OCI-LY7 (cell line): ENCODE measurements around the gene ASPDH. TPM values are rescaled to one million over a fixed set of nuclear protein-coding genes. Genes with fewer than 3 reads are reported as not detected.

ENCODE experiments used
- BruUV-seq: library from RNA; stranded (reverse); fragments of 400-500 nt; replicated peaks from 2 replicates; lab custom pipeline; 2021; lab: Mats Ljungman, UMichigan
- CTCF ChIA-PET: fragments of 300-600 bp; sonication (Branson Sonifier 250); formaldehyde crosslinking; loops from one replicate; lab custom pipeline; 2022; ENCODE audit warnings: antibody characterized with exemption; ENCODE audit not compliant: unreplicated experiment; lab: Charles Lee
- POLR2A ChIA-PET: fragments of 300-600 bp; sonication (Branson Sonifier 250); formaldehyde crosslinking; loops from one replicate; lab custom pipeline; 2022; ENCODE audit warnings: antibody characterized with exemption; lab: Charles Lee
- DNase-seq: peaks from one replicate; pipeline ENCODE4 v3.0.0-alpha.2; 2015; ENCODE audit warnings: low spot score
- H2AFZ ChIP-seq: fragments of 200-600 bp; sonication (generic), shearing (Covaris generic); 2 replicates; pipeline ENCODE4 v1.6.1; 2014; ENCODE audit warnings: mild to moderate bottlenecking, antibody characterized with exemption, low read length, moderate library complexity
- H3K27ac ChIP-seq: fragments of 200-600 bp; sonication (generic); 2 replicates; pipeline ENCODE4 v1.5.1; 2014; ENCODE audit warnings: mixed run types, low read depth, mild to moderate bottlenecking, moderate library complexity, low read length, inconsistent platforms; ENCODE audit not compliant: poor library complexity, severe bottlenecking
- H3K36me3 ChIP-seq: fragments of 200-600 bp; sonication (generic); 2 replicates; pipeline ENCODE4 v1.6.1; 2014; ENCODE audit warnings: mild to moderate bottlenecking, antibody characterized with exemption, low read length, moderate library complexity, mixed read lengths; ENCODE audit not compliant: insufficient read depth
- H3K4me1 ChIP-seq: fragments of 200-600 bp; sonication (generic); 2 replicates; pipeline ENCODE4 v1.5.1; 2014; ENCODE audit warnings: mild to moderate bottlenecking, low read length; ENCODE audit not compliant: insufficient read depth, poor library complexity, severe bottlenecking
- H3K4me2 ChIP-seq: fragments of 200-600 bp; sonication (generic); 2 replicates; pipeline ENCODE4 v1.6.1; 2014; ENCODE audit warnings: mild to moderate bottlenecking, low read length
- H3K4me3 ChIP-seq: fragments of 200-600 bp; sonication (generic); 2 replicates; pipeline ENCODE4 v1.5.1; 2014; ENCODE audit warnings: mild to moderate bottlenecking, low read depth, low read length; ENCODE audit not compliant: poor library complexity, severe bottlenecking
- H3K79me2 ChIP-seq: fragments of 200-600 bp; sonication (generic); 2 replicates; pipeline ENCODE4 v1.6.1; 2016; ENCODE audit warnings: low read depth, mild to moderate bottlenecking, low read length, moderate library complexity, mixed read lengths; ENCODE audit not compliant: insufficient read depth
- H3K9me2 ChIP-seq: fragments of 200-600 bp; sonication (generic); 2 replicates; pipeline ENCODE4 v1.6.1; 2016; ENCODE audit warnings: mild to moderate bottlenecking, low read length, mixed read lengths; ENCODE audit not compliant: insufficient read depth
- H3K9me3 ChIP-seq: fragments of 200-600 bp; sonication (generic); 2 replicates; pipeline ENCODE4 v1.6.1; 2014; ENCODE audit warnings: mild to moderate bottlenecking, mixed run types, low read length, mixed read lengths
- H4K20me1 ChIP-seq: fragments of 200-600 bp; sonication (generic); 2 replicates; pipeline ENCODE4 v1.6.1; 2014; ENCODE audit warnings: mild to moderate bottlenecking, antibody characterized with exemption, low read length, moderate library complexity, mixed read lengths; ENCODE audit not compliant: insufficient read depth
- CTCF ChIP-seq: fragments of 200-600 bp; sonication (generic); conservative IDR thresholded peaks from 2 replicates; pipeline ENCODE4 v1.5.1; 2014; ENCODE audit warnings: mild to moderate bottlenecking, antibody characterized with exemption, low read length, moderate library complexity, mixed read lengths
- EZH2phosphoT487 ChIP-seq: fragments of 200-600 bp; sonication (generic); IDR thresholded peaks from 2 replicates; pipeline ENCODE4 v1.6.1; 2018; ENCODE audit warnings: low read depth, borderline replicate concordance, mild to moderate bottlenecking, mixed run types, antibody characterized with exemption, low read length, moderate library complexity, mixed read lengths
- intact Hi-C: fragments of 100-400 bp; cut with micrococcal nuclease; formaldehyde crosslinking; loops from one replicate; pipeline ENCODE4 v1.10.0; 2022; ENCODE audit not compliant: unreplicated experiment
- total RNA-seq, 2 experiments: library from RNA; depleted of rRNA in 1 of 2; stranded (reverse); fragments of >200 nt in 1 of 2; shearing (Covaris generic) in 1 of 2; gene quantifications; 2 replicates each; pipeline ENCODE4 v1.2.3, GENCODE V29; 2014 to 2022

The ASPDH gene
- total RNA-seq, 2 experiments from 2014 or later: not detected

GRCh38 chr19:50505856-50506611 is 7.7 kb downstream of the ASPDH start:
- DNase-seq: no peak
- BruUV-seq: no TSS peak

GRCh38 chr19:50501568-50502475 is 11.9 kb downstream of the ASPDH start:
- BruUV-seq: no TSS peak
- Histone ChIP-seq H3K36me3 (no peaks in the 10 kb centered on the region), H3K79me2 (no peaks in the 10 kb centered on the region), H3K4me1 (peaks cover 11% of the 10 kb centered on the region), H3K27ac (no peak overlapping the region), H2AFZ (no peak overlapping the region), H3K4me3 (no peak overlapping the region), H3K9me3 (no peaks in the 10 kb centered on the region), H3K9me2 (no peaks in the 10 kb centered on the region), H4K20me1 (no peaks in the 10 kb centered on the region), H3K4me2 (no peak overlapping the region)
- DNase-seq: no peak
- ChIA-PET POLR2A (interaction anchor here (0.6 kb wide), 1 partner anchor 1155 kb away, joined by 4 read pairs; no protein-coding TSS in a partner anchor), CTCF (no interaction called here)
- TF ChIP-seq EZH2phosphoT487 (no peak), CTCF (no peak)
- intact Hi-C loops: no loop called here

More at GRCh38 chr19:50505856-50506611, 7.7 kb downstream of the ASPDH start:
- Histone ChIP-seq H3K79me2 (no peaks in the 10 kb centered on the region), H2AFZ (no peak overlapping the region), H4K20me1 (no peaks in the 10 kb centered on the region), H3K4me2 (no peak overlapping the region), H3K9me2 (no peaks in the 10 kb centered on the region), H3K9me3 (no peaks in the 10 kb centered on the region), H3K4me1 (peaks cover 7% of the 10 kb centered on the region), H3K27ac (no peak overlapping the region), H3K36me3 (no peaks in the 10 kb centered on the region), H3K4me3 (no peak overlapping the region)
- TF ChIP-seq EZH2phosphoT487: no peak
- no peak for TF ChIP-seq CTCF
- intact Hi-C loops: no loop called here
- POLR2A ChIA-PET: no interaction called here
- CTCF ChIA-PET: no interaction called here
